ENCODE data around the gene NXPH1. TPM values are rescaled to one million over a fixed set of nuclear protein-coding genes. Genes with fewer than 3 reads are reported as not detected.

NXPH1 gene
- total RNA-seq, 3 donors from 2014 or later (not counting 1 experiment from before 2014, with no cell fraction given) = not detected

DNA sequence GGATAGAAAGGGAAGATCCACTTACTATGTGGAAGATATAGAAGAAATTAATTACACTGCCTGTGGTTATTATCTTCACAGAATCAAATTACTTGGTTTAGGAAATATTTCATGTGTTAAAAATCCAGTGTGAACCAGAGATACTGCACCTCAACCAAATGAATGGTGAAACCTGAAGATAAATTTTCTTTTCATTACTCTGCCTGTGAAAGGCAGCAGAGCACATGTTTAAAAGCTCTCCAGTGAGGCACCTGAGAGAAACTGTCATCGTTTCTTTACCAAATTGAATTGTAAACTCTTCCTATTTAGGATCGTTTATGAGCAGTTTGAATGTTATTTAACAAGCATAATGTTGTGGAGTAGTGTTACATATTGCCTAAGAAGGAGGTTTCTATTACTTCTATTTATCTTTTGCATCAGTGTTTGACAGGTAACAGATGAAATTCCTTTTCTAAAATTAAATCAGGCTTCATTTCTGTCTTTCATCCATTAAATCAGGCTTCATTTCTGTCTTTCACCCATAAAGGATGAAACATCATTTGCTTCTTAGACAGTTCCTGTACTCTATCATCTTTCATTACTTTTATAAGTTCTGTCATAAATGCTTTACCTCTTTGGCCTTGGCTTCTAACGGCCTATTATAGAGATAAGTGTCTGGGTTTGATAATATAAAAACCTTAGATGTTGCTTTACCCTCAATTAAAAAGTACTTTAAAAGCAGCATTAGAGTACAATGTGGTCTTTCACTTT, 266.6 kb downstream of the NXPH1 start:
- Histone ChIP-seq H3K27ac (ENCODE audit: low read length) (no peak overlapping the region), H3K4me3 (ENCODE audit: low read length) (no peak overlapping the region), H3K27me3 (ENCODE audit: control insufficient read depth, insufficient read depth, low read length) (no peaks in the 10 kb centered on the region), H3K9me3 (ENCODE audit: control insufficient read depth, insufficient read depth, low read length) (no peaks in the 10 kb centered on the region), H3K36me3 (ENCODE audit: control insufficient read depth, insufficient read depth, low read length) (no peaks in the 10 kb centered on the region), H3K4me1 (ENCODE audit: control insufficient read depth, insufficient read depth, low read length) (no peaks in the 10 kb centered on the region)
- Mint-ChIP-seq H3K4me1 (no peaks in the 10 kb centered on the region), H3K36me3 (no peaks in the 10 kb centered on the region), H3K27me3 (ENCODE audit: low read depth in 2 of 2) (no peaks in the 10 kb centered on the region), H3K9me3 (peaks cover 3 to 12% of the 10 kb centered on the region in 2 donors), H3K27ac (no peak overlapping the region), H3K4me3 (no peak overlapping the region)
- WGBS (ENCODE audit: insufficient coverage) = 62% methylated on average over 2 of the region's 3 CpGs
- no peak for DNase-seq
- intact Hi-C loops (cut with micrococcal nuclease) = no loop called here
- no peak for ATAC-seq
- TF ChIP-seq, protein P1, sequence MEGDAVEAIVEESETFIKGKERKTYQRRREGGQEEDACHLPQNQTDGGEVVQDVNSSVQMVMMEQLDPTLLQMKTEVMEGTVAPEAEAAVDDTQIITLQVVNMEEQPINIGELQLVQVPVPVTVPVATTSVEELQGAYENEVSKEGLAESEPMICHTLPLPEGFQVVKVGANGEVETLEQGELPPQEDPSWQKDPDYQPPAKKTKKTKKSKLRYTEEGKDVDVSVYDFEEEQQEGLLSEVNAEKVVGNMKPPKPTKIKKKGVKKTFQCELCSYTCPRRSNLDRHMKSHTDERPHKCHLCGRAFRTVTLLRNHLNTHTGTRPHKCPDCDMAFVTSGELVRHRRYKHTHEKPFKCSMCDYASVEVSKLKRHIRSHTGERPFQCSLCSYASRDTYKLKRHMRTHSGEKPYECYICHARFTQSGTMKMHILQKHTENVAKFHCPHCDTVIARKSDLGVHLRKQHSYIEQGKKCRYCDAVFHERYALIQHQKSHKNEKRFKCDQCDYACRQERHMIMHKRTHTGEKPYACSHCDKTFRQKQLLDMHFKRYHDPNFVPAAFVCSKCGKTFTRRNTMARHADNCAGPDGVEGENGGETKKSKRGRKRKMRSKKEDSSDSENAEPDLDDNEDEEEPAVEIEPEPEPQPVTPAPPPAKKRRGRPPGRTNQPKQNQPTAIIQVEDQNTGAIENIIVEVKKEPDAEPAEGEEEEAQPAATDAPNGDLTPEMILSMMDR (IDR thresholded peaks at IDR 0.05) = no peak

DNA sequence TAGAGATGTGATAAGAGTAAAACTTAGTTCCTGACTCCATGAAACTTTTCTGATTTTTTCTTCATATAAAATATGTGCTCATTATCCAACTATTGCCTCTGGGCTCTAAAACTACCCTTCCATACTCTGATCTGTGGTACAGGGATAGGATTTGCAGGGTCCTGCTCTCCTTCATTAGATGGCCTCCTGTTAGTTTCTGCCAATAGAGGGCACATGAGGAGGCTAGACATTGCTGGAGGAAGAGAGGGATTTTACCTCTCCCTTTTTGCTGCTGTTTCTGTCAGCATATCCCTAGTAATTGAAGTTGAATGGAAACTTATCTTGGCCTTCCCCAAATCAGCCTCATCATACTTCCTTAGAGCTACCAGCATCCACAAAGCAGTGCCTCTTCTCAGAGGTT, 269.4 kb downstream of the NXPH1 start:
- Mint-ChIP-seq H3K27ac (no peak overlapping the region), H3K27me3 (ENCODE audit: low read depth in 2 of 2) (no peaks in the 10 kb centered on the region), H3K36me3 (no peaks in the 10 kb centered on the region), H3K9me3 (peaks cover 0 to 4% of the 10 kb centered on the region in 2 donors), H3K4me1 (no peaks in the 10 kb centered on the region), H3K4me3 (no peak overlapping the region)
- ATAC-seq = no peak
- Histone ChIP-seq H3K4me1 (ENCODE audit: control insufficient read depth, insufficient read depth, low read length) (no peaks in the 10 kb centered on the region), H3K27me3 (ENCODE audit: control insufficient read depth, insufficient read depth, low read length) (no peaks in the 10 kb centered on the region), H3K4me3 (ENCODE audit: low read length) (no peak overlapping the region), H3K36me3 (ENCODE audit: control insufficient read depth, insufficient read depth, low read length) (no peaks in the 10 kb centered on the region), H3K27ac (ENCODE audit: low read length) (no peak overlapping the region), H3K9me3 (ENCODE audit: control insufficient read depth, insufficient read depth, low read length) (no peaks in the 10 kb centered on the region)
- DNase-seq = no peak
- TF ChIP-seq, protein P1 (IDR thresholded peaks at IDR 0.05) = no peak
- intact Hi-C loops (cut with micrococcal nuclease) = no loop called here

DNA sequence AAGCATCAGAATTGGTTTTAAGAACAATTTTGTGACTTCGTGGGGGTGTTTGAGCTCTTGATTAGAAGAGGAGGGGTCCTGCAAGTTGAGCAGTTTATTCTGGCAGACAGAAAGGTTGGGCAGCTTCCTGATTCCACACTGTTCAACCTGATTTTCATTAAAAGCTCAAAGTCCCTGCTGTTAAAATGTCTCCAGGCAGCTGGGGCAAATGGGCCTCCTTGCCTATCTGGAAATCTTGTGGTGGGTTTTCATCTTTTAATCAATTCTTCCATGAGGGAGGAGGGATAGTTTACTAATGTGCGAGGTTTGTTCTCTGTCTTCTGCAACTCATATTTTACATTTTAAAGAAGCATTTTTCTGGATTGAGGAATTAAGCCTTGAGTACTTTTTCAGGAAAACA, 276.7 kb downstream of the NXPH1 start:
- peaks cover 4 to 8% of the 10 kb centered on the region in 2 donors for H3K9me3 Mint-ChIP-seq
- H3K27me3 ChIP-seq (ENCODE audit: control insufficient read depth, insufficient read depth, low read length) = no peaks in the 10 kb centered on the region

More for the DNA sequence above, 276.7 kb downstream of the NXPH1 start:
- TF ChIP-seq, protein P1 (IDR thresholded peaks at IDR 0.05) = no peak
- Mint-ChIP-seq H3K27me3 (ENCODE audit: low read depth in 2 of 2) (no peaks in the 10 kb centered on the region), H3K36me3 (no peaks in the 10 kb centered on the region), H3K4me1 (no peaks in the 10 kb centered on the region), H3K27ac (no peak overlapping the region), H3K4me3 (no peak overlapping the region)
- H3K4me1 ChIP-seq (ENCODE audit: control insufficient read depth, insufficient read depth, low read length) = no peaks in the 10 kb centered on the region
- no peak for DNase-seq
- no peak overlapping the region for H3K4me3 ChIP-seq (ENCODE audit: low read length)
- intact Hi-C loops (cut with micrococcal nuclease) = no loop called here
- no peak overlapping the region for H3K27ac ChIP-seq (ENCODE audit: low read length)
- no peaks in the 10 kb centered on the region for H3K36me3 ChIP-seq (ENCODE audit: control insufficient read depth, insufficient read depth, low read length)
- no peaks in the 10 kb centered on the region for H3K9me3 ChIP-seq (ENCODE audit: control insufficient read depth, insufficient read depth, low read length)
- ATAC-seq = no peak
- WGBS (ENCODE audit: insufficient coverage) = 46% methylated on average over 1 of the region's 2 CpGs

All from natural killer cell (primary cell).